ENCODE data around the gene SLFN12.
"Not testable (repeated sequence)": the region's sequence is repeated elsewhere in the genome, so short reads cannot be mapped to it uniquely, and the experiment has no call there.

The SLFN12 gene

GRCh38 chr17:35407531-35407930, 24.8 kb downstream of the SLFN12 start:
- no peak for DNase-seq

DNA sequence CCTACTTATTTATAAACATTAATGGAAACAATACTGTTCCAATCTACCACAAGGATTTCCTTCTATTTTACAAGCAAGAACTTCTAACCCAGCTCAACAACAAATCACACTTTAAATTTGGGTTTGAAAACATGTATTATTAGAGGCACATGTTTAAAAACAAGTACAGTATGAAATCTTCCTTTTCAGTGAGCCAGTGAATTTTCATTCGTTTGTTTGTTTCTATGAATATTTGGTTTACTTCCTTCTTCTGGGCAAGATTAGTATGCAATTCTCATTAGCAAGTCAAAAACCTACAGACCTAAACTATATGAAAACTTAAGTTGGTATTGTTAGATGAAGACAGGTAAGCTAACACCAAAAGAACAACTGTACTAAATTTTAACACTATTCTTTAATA, 25.7 kb downstream of the SLFN12 start:
- no peak for DNase-seq

- peak; percentile 3 for DNase-seq
These were observed 27.9 kb downstream of the SLFN12 start for GRCh38 chr17:35404360-35404759.

DNA sequence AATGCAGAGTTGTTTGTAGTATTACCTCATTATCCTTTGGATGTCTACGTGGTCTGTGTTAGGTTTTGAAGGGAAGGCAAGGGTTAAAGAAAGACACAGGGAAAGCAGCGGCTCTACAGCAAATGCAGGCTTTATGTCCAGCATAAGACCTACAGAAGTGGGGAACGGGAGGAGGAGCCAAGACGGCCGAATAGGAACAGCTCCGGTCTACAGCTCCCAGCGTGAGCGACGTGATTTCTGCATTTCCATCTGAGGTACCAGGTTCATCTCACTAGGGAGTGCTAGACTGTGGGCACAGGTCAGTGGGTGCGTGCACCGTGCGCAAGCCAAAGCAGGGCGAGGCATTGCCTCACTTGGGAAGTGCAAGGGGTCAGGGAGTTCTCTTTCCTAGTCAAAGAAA, 38.5 kb downstream of the SLFN12 start:
- not testable (repeated sequence) for DNase-seq

- no peak for DNase-seq
These were observed 41.6 kb downstream of the SLFN12 start for GRCh38 chr17:35390663-35391062.

DNA sequence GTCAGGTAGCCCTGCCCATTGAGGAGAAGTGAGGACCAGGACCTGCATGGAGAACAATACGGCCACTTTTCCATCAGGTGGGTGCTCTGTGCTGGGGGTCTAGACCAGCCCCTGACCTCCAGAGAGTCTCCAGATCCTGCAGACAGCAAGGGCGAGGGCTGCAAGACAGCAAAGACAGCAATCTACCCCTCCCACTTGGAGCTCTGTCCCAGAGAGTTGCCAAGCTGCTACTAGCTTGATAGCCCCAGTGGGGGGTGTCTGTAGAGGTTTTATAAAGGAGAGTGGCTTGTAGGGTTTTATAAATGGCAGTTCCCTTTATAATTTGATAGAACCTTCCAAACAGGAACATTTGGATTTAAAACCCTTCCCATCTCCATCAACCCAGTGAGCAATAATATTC, 42.1 kb downstream of the SLFN12 start:
- DNase-seq: no peak

DNA sequence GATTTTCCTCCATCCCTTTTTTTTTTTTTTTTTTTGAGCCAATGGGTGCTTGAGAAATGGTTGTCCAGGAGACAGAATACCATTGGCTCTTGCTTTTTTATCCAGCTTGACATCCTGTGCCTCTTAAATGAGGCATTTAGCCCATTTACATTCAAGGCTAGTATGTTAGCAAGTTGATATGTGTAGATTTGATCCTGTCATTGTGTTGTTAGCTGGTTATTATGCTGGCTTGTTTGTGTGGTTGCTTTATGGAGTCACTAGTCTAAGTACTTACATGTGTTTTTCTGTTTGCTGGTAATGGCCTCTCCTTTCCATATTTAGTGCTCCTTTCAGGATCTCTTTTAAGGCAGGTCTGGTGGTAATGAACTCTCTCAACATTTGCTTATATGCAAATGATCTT, 44.8 kb downstream of the SLFN12 start:
- no peak for DNase-seq

DNA sequence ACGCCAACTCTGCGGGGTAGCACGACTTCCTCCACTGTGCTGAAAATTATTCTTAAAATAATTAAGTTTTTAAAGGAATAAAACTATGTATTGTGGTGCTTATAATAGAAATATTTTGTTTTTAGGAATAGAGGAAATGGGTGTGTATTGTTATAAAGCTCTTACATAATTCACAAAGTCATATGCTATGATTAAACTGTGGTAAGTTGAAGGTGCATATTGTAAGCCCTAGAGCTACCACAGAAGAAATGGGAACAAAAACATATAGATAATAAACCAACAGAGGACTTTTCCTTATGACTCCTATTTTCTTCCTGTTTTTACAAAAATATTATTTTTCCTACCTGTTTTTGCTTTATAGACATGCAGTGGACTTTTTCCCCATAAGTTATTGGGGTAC, 54.6 kb downstream of the SLFN12 start:
- DNase-seq: no peak

DNA sequence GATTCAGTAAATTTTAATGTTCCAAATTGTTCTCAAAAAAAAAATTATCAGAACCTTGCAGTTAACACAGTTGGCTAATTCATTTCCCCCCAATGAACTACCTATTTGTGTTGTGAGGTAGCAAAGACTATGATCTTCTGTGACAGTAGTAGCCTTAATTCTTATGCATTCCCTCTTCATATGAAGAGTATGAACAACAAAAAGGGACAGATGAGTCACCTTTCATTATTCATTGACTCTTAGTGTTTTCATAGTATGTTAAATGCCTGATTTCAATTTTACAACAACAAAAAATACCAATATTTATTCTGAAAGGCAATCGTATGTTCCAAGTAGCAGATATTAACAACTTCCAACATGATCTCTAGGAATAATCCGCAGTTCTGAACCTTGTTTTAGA, 55.2 kb downstream of the SLFN12 start:
- DNase-seq: no peak

GRCh38 chr17:35376245-35376644, 56.1 kb downstream of the SLFN12 start:
- no peak for DNase-seq

DNA sequence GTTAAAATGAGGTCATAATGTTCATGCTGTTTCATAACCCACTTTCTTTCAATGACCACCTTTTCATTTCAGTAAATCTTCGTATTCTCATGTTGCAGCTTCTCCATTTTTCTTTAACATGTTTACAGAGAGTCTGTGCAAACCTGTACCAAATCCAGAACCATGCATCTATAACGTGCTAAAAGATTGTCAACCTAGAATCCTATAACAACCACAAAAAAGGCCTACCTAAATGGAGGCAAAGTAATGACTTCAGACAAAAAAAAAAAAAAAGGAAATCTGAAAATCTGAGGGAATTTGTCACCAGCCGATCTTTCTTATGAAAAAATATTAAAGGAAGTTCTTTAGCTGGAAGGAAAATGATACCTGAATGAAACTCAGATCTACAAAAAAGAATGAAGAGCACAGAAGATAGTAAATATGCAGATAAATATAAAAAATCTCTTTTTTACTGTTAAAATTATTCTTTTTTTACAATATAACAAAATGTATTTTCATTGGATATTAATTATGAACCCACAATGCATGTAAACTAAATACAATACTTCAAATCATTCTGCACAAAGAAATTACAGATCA, 57.4 kb downstream of the SLFN12 start:
- DNase-seq: no peak

DNA sequence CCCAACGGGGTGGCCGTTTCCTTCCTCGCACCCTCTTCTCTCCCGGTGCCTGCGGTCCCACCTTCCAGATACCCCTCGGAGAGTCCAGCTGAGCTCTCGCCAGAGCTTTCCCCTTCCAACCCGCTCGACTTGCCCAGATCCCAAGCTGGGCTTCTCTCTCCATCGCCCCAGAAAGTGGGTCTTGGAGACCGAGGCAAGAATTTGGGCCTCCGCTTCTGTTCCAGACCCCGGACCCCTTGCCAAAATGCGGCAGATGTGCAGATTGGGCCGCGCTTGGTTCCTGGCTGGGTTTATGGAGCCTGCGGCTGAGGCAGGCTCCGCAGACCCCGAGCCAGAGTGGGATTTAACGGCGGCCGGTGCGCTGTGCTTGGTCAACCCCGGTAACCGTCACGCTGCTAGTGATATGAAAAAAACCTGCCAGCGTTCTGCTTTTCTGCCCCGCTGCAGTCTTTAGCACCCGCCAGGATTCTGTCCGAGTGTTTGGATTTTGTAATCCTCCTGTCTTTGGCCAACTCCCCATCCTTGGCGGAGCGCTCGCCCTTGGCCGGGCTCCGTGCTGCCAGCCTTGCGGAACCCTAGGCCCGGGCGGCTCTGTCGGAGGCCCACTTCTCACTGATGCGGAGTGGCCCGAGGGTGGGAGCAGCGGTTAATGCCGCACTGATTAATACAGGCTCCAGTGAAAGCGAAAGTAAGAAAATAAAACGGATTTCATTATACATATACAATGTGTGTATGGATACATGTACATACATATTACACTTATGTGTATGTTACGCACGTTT, 58.1 kb downstream of the SLFN12 start:
- DNase-seq: peak; percentile 66

DNA sequence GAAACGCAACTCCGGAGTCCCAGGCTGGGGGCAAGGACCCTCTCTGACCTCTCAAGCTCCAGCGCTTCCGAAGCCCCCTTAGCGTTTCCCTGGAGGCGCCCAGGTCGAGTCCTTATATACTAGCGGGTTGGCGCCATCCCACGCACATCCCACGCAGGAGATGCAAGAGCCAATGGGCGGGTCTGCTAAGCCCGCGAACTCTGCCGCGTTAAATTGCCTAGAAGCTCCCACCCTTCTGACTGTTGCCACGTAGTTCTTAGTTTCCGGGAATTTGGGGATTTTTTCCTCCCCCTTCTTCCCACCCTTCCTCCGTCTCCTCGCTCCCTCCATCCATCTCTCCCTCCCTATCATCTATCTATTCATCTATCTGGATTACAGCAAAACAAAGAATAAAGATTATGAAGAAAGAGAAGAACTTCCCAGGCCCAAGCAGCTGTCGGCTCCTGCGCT, 58.7 kb downstream of the SLFN12 start, which contains the start of gene SLFN11:
SLFN11 (minus strand) TSS at position 88 of the 450 bp plus-strand sequence. CDS start 9,814 bp downstream, outside the sequence.
- peak; percentile 90 for DNase-seq

DNA sequence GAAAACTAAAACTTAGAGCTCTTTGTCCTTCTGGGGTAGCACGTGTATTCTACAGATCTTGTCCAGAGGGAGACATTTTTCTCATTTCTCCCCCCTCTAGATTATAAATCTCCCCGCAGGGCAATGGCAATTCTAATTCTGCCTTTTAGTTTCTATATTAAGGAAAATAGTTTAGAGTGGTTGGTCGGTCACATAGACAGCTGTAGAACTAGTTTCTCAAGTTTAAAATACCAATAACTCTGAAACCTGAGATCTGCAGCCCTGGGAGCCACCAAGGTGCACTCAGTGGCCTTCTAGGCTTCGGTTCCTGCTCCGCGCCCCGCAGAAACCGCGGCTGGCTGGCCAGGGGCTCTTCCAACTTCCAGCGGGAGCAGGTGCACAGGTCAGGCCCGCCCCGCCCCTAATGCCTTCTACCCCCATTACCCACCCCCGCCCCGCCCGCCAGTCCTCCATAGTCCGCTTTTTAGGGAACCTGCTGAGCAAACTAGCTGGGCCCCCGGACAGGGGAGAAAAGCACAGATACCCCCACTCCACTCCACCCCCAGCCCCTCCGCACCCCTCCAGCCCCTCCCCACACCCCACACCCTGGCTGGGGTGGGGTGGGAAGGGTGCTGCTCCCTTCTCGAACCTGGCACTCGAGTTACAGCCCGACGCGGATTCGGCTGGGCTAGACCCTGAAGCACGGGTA, 59.3 kb downstream of the SLFN12 start:
- DNase-seq: peak; percentile 41

DNA sequence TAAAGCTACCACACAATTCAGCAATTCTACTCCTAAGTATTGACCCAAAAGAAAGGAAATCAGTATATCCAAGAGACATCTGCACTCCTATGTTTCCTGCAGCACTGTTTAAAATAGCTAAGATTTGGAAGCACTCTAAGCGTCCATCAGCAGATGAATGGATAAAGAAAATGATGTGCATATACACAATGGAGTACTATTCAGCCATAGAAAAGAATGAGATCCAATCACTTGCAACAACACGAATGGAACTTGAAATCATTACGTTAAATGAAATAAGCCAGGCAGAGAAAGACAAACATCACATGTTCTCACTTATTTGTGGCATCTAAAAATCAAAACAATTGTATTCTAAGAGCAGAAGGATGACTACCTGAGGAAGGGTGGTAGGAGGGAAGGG, 60.4 kb downstream of the SLFN12 start:
- DNase-seq: no peak

- DNase-seq: peak; percentile 68
These were observed 64.0 kb downstream of the SLFN12 start for GRCh38 chr17:35368081-35368830.

DNA sequence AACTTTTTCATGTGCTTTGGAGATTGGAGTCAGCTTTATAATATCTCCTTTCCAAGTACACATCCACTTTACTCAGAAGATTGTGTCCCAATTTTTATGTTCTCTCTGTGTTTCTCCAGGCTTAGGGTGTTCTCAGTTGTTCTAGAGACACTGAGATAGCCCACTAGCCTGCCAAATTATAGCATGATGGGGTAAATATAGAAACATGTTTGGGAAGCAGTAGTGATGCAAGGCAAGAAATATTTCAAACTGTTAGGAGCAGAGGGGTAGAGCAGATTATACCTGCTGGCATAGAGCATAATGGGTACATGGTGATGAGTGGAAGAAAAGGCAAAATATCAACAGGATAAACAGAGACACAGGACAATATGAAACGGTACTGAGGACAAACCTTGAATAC, 71.3 kb downstream of the SLFN12 start:
- DNase-seq: no peak

Data from CD4-positive, alpha-beta T cell treated with Interleukin-17A for 1 hour (primary cell).